HepG2 (cell line): ENCODE measurements around the gene COBLL1. TPM values are rescaled to one million over a fixed set of nuclear protein-coding genes. Genes with fewer than 3 reads are reported as not detected.

Experiments used
- CEBPB ChIP-seq: IDR thresholded peaks from 2 replicates; pipeline ENCODE4 v1.6.1; 2011; ENCODE audit warnings: low read depth, low read length, improper control_type of control experiment, borderline replicate concordance
- CHD4 ChIP-seq: fragments of 200-600 bp; sonication (generic); IDR thresholded peaks from 2 replicates; pipeline ENCODE4 v1.7.0; 2017; ENCODE audit warnings: mild to moderate bottlenecking, low read length, borderline replicate concordance
- HNF4G ChIP-seq, 2 experiments: sonication (generic) in 1 of 2; formaldehyde crosslinking in 1 of 2; IDR thresholded peaks; 2 replicates each; pipeline versions ENCODE4 v1.4.0 to v1.6.1; 2011 to 2020; ENCODE audit warnings: borderline replicate concordance in 2 of 2, low read depth in 2 of 2, mild to moderate bottlenecking in 2 of 2, low read length in 1 of 2, missing genetic modification reagents in 1 of 2, moderate library complexity in 1 of 2
- NR2F6 ChIP-seq, 2 experiments: IDR thresholded peaks; 2 replicates each; pipeline ENCODE4 v1.6.1; 2016; ENCODE audit warnings: antibody characterized with exemption in 1 of 2, mild to moderate bottlenecking in 1 of 2
- ZBTB20 ChIP-seq: sonication (generic); formaldehyde crosslinking; IDR thresholded peaks from 2 replicates; pipeline ENCODE4 v1.8.1; 2023; ENCODE audit warnings: missing genetic modification reagents, low read depth, mild to moderate bottlenecking, borderline replicate concordance
- ZBTB3 ChIP-seq: sonication (generic); formaldehyde crosslinking; IDR thresholded peaks from 2 replicates; pipeline ENCODE4 v1.4.0; 2020; ENCODE audit warnings: low read depth, mild to moderate bottlenecking, moderate library complexity, missing genetic modification reagents, borderline replicate concordance
- ZNF850 ChIP-seq: sonication (generic); formaldehyde crosslinking; conservative IDR thresholded peaks from 2 replicates; pipeline ENCODE4 v1.9.0; 2021; ENCODE audit warnings: mild to moderate bottlenecking, missing genetic modification reagents
- polyA plus RNA-seq, 8 experiments: library from polyadenylated mRNA; depleted of rRNA in 3 of 8; stranded (reverse) in 7 of 8; unstranded in 1 of 8; fragments of >200 nt; fragmentation: Illumina TruSeq in 4 of 8; extraction: Trizol in 4 of 8; gene quantifications; 2 replicates each; pipeline versions ENCODE4 v1.2.1 to v1.2.3, GENCODE V29; 2011 to 2016; ENCODE audit warnings: low read depth in 4 of 8, missing spikeins in 1 of 8, mixed read lengths in 1 of 8; ENCODE audit not compliant: insufficient read depth in 1 of 8
- total RNA-seq, 5 experiments: library from RNA; depleted of rRNA; stranded (reverse); fragments of >200 nt; fragmentation: Illumina TruSeq; extraction: Trizol; gene quantifications; 2 replicates each; pipeline ENCODE4 v1.2.3, GENCODE V29; 2016; ENCODE audit warnings: low read depth in 1 of 5
- TF ChIP-seq, protein P1 (sequence below): IDR thresholded peaks from 2 replicates; pipeline ENCODE4 v1.6.1; 2016; ENCODE audit warnings: mild to moderate bottlenecking
- TF ChIP-seq, protein P2 (sequence below): IDR thresholded peaks from 2 replicates; pipeline ENCODE4 v1.4.0; 2020; ENCODE audit warnings: mild to moderate bottlenecking, missing genetic modification reagents
- TF ChIP-seq, protein P3 (sequence below), 2 experiments: fragments of 450-650 bp in 1 of 2; sonication (generic) in 1 of 2; formaldehyde crosslinking in 1 of 2; IDR thresholded peaks; 2 replicates each; pipeline versions ENCODE4 v1.6.1 to v1.8.0; 2016 to 2022; ENCODE audit warnings: antibody characterized with exemption in 1 of 2, mild to moderate bottlenecking in 1 of 2, missing genetic modification reagents in 1 of 2

The COBLL1 gene
- total and polyA plus RNA-seq, 2 of the 13 experiments (the other 11 are each of a cell fraction or from before 2014, with no cell fraction given), result 32.6 to 86.8 TPM

DNA sequence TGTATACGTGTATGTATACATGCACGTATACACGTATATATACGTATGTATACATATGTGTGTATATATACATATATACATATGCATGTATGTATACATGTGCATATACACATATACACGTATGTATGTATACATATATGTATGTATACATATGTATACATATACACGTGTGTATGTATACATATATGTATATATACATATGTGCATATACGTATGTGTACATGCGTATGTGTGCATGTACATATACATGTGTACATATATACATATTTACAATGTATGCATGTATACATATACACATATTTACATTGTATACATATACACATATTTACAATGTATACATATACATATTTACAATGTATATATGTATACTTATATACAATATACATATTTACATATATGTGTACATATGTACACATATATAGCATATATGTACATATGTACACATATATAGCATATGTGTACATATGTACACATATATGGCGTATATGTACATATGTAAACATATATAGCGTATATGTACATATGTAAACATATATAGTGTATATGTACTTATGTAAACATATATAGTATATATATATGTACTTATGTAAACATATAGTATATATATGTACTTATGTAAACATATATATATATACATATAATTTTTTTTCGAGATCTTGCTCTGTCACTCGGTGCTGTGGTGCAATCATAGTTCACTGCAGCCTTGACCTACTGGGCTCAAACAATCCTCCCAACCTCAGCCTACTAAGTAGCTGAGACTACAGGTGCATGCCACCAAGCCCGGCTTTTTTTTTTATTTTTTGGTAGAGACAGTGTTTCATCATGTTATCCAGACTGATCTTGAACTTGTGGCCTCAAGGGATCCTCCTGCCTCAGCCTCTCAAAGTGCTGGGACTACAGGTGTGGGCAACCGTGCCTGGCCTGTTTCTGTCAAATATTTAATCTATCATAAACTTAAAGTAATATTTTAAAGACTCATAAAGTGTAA is 23.2 kb downstream of the COBLL1 start (continued):
- TF ChIP-seq HNF4G (IDR thresholded peaks at IDR 0.05; ENCODE audit: borderline replicate concordance, low read depth, low read length) (peak; percentile 25; the same call in 1 of the 2 replicates), HNF4G (CRISPR knock-in tag; IDR thresholded peaks at IDR 0.05; ENCODE audit: borderline replicate concordance, low read depth) (no peak), CHD4 (peak; percentile 69; the same call in 1 of the 2 replicates), NR2F6 (IDR thresholded peaks at IDR 0.05) (peak; percentile 61), NR2F6 (CRISPR knock-in tag; IDR thresholded peaks at IDR 0.05) (peak; percentile 75), ZNF850 (CRISPR knock-in tag) (no peak), CEBPB (peak; percentile 74; the same call in 1 of the 2 replicates), ZBTB3 (CRISPR knock-in tag) (no peak), ZBTB20 (CRISPR knock-in tag) (peak; percentile 29; the same call in 1 of the 2 replicates)
- TF ChIP-seq, protein P1, sequence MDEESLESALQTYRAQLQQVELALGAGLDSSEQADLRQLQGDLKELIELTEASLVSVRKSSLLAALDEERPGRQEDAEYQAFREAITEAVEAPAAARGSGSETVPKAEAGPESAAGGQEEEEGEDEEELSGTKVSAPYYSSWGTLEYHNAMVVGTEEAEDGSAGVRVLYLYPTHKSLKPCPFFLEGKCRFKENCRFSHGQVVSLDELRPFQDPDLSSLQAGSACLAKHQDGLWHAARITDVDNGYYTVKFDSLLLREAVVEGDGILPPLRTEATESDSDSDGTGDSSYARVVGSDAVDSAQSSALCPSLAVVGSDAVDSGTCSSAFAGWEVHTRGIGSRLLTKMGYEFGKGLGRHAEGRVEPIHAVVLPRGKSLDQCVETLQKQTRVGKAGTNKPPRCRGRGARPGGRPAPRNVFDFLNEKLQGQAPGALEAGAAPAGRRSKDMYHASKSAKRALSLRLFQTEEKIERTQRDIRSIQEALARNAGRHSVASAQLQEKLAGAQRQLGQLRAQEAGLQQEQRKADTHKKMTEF (CRISPR knock-in tag), result peak; percentile 44; the same call in 1 of the 2 replicates
- TF ChIP-seq, protein P2, sequence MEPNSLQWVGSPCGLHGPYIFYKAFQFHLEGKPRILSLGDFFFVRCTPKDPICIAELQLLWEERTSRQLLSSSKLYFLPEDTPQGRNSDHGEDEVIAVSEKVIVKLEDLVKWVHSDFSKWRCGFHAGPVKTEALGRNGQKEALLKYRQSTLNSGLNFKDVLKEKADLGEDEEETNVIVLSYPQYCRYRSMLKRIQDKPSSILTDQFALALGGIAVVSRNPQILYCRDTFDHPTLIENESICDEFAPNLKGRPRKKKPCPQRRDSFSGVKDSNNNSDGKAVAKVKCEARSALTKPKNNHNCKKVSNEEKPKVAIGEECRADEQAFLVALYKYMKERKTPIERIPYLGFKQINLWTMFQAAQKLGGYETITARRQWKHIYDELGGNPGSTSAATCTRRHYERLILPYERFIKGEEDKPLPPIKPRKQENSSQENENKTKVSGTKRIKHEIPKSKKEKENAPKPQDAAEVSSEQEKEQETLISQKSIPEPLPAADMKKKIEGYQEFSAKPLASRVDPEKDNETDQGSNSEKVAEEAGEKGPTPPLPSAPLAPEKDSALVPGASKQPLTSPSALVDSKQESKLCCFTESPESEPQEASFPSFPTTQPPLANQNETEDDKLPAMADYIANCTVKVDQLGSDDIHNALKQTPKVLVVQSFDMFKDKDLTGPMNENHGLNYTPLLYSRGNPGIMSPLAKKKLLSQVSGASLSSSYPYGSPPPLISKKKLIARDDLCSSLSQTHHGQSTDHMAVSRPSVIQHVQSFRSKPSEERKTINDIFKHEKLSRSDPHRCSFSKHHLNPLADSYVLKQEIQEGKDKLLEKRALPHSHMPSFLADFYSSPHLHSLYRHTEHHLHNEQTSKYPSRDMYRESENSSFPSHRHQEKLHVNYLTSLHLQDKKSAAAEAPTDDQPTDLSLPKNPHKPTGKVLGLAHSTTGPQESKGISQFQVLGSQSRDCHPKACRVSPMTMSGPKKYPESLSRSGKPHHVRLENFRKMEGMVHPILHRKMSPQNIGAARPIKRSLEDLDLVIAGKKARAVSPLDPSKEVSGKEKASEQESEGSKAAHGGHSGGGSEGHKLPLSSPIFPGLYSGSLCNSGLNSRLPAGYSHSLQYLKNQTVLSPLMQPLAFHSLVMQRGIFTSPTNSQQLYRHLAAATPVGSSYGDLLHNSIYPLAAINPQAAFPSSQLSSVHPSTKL (CRISPR knock-in tag), result peak; percentile 72
- TF ChIP-seq, protein P3, sequence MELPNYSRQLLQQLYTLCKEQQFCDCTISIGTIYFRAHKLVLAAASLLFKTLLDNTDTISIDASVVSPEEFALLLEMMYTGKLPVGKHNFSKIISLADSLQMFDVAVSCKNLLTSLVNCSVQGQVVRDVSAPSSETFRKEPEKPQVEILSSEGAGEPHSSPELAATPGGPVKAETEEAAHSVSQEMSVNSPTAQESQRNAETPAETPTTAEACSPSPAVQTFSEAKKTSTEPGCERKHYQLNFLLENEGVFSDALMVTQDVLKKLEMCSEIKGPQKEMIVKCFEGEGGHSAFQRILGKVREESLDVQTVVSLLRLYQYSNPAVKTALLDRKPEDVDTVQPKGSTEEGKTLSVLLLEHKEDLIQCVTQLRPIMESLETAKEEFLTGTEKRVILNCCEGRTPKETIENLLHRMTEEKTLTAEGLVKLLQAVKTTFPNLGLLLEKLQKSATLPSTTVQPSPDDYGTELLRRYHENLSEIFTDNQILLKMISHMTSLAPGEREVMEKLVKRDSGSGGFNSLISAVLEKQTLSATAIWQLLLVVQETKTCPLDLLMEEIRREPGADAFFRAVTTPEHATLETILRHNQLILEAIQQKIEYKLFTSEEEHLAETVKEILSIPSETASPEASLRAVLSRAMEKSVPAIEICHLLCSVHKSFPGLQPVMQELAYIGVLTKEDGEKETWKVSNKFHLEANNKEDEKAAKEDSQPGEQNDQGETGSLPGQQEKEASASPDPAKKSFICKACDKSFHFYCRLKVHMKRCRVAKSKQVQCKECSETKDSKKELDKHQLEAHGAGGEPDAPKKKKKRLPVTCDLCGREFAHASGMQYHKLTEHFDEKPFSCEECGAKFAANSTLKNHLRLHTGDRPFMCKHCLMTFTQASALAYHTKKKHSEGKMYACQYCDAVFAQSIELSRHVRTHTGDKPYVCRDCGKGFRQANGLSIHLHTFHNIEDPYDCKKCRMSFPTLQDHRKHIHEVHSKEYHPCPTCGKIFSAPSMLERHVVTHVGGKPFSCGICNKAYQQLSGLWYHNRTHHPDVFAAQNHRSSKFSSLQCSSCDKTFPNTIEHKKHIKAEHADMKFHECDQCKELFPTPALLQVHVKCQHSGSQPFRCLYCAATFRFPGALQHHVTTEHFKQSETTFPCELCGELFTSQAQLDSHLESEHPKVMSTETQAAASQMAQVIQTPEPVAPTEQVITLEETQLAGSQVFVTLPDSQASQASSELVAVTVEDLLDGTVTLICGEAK (IDR thresholded peaks at IDR 0.05), result no peak
- TF ChIP-seq, protein P3 (CRISPR knock-in tag; IDR thresholded peaks at IDR 0.05), result no peak
